RCC 7860 (cell line): Measurements from ENCODE around the gene TNP2.

Source experiments
- DNase-seq: peaks from one replicate; pipeline ENCODE4 v3.0.0-alpha.2; 2015; ENCODE audit warnings: low spot score
- FAIRE-seq: peaks from 2 replicates; lab custom pipeline; 2012; peaks lifted over from hg19 to GRCh38; lab: Jason Lieb, UNC

The TNP2 gene

GRCh38 chr16:11258553-11259492, 10.3 kb downstream of the TNP2 start:
- no peak for FAIRE-seq

GRCh38 chr16:11257131-11257938, 11.8 kb downstream of the TNP2 start:
- FAIRE-seq (no peak), DNase-seq (peak; percentile 62)

More at GRCh38 chr16:11258553-11259492, 10.3 kb downstream of the TNP2 start:
- DNase-seq: no peak

GRCh38 chr16:11256661-11257130, 12.4 kb downstream of the TNP2 start:
- FAIRE-seq (no peak), DNase-seq (peak; percentile 28)

- FAIRE-seq: no peak
- peak; percentile 68 for DNase-seq
Observed at GRCh38 chr16:11255737-11256660, 13.1 kb downstream of the TNP2 start, which contains the start of gene SOCS1. TSS of gene SOCS1 (minus strand) at chr16:11256204. CDS start at chr16:11255478, 726 bp downstream.

GRCh38 chr16:11254913-11255736, 14.0 kb downstream of the TNP2 start:
- DNase-seq: no peak

GRCh38 chr16:11253995-11254912, 14.9 kb downstream of the TNP2 start:
- FAIRE-seq: no peak

More at GRCh38 chr16:11254913-11255736, 14.0 kb downstream of the TNP2 start:
- FAIRE-seq: no peak

GRCh38 chr16:11253009-11253994, 15.8 kb downstream of the TNP2 start:
- DNase-seq (no peak), FAIRE-seq (no peak)

More at GRCh38 chr16:11253995-11254912, 14.9 kb downstream of the TNP2 start:
- no peak for DNase-seq

- FAIRE-seq: no peak
Observed at GRCh38 chr16:11252482-11252931, 16.6 kb downstream of the TNP2 start.

GRCh38 chr16:11251525-11252481, 17.3 kb downstream of the TNP2 start:
- FAIRE-seq (no peak), DNase-seq (no peak)

More at GRCh38 chr16:11252482-11252931, 16.6 kb downstream of the TNP2 start:
- DNase-seq: no peak

- DNase-seq (no peak), FAIRE-seq (no peak)
Observed at GRCh38 chr16:11250786-11251524, 18.2 kb downstream of the TNP2 start.

GRCh38 chr16:11250091-11250785, 18.9 kb downstream of the TNP2 start:
- DNase-seq: no peak

GRCh38 chr16:11249233-11250061, 19.7 kb downstream of the TNP2 start:
- no peak for DNase-seq
- no peak for FAIRE-seq

More at GRCh38 chr16:11250091-11250785, 18.9 kb downstream of the TNP2 start:
- FAIRE-seq: no peak

GRCh38 chr16:11248133-11248532, 21.0 kb downstream of the TNP2 start:
- DNase-seq (no peak), FAIRE-seq (no peak)

GRCh38 chr16:11245988-11246387, 23.1 kb downstream of the TNP2 start:
- FAIRE-seq (no peak), DNase-seq (no peak)
